HG03175 (cell line): ENCODE data around the gene BRCA1.
"Not testable (repeated sequence)": the region's sequence is repeated elsewhere in the genome, so short reads cannot be mapped to it uniquely, and the experiment has no call there.

Source experiments
- ATAC-seq: cut with Tn5 transposase; IDR thresholded peaks from one replicate; pipeline ENCODE4 v1.9.1; 2021; ENCODE audit warnings: mild to moderate bottlenecking, moderate library complexity; ENCODE audit not compliant: unreplicated experiment

Gene BRCA1

GRCh38 chr17:43125133-43125966 is at the start of gene BRCA1:
Gene BRCA1, minus strand, starts transcription at chr17:43125364. Its CDS starts 1,268 bp downstream, at chr17:43124096.
- peak; percentile 97 for ATAC-seq

GRCh38 chr17:43171586-43172487 is 46.7 kb upstream of the BRCA1 start:
- no peak for ATAC-seq

- ATAC-seq, result peak; percentile 78
These were observed 45.8 kb upstream of the BRCA1 start, which contains the start of gene NBR1 for GRCh38 chr17:43170766-43171585. Gene NBR1, plus strand, starts transcription at chr17:43171214. Its CDS starts 4,586 bp downstream, at chr17:43175800.

- peak; percentile 70 for ATAC-seq
These were observed 45.1 kb upstream of the BRCA1 start for GRCh38 chr17:43170140-43170765.

- peak; percentile 25 for ATAC-seq
These were observed 44.5 kb upstream of the BRCA1 start for GRCh38 chr17:43169561-43170139.

GRCh38 chr17:43165971-43166370 is 40.8 kb upstream of the BRCA1 start:
- ATAC-seq, result not testable (repeated sequence)

GRCh38 chr17:43159957-43160356 is 34.8 kb upstream of the BRCA1 start:
- ATAC-seq, result not testable (repeated sequence)

- ATAC-seq, result not testable (repeated sequence)
These were observed 34.1 kb upstream of the BRCA1 start for GRCh38 chr17:43159232-43159631.

- ATAC-seq, result no peak
These were observed 30.5 kb upstream of the BRCA1 start for GRCh38 chr17:43155666-43156065.

- ATAC-seq, result not testable (repeated sequence)
These were observed 28.2 kb upstream of the BRCA1 start for GRCh38 chr17:43153197-43153835.

GRCh38 chr17:43151880-43152456 is 26.8 kb upstream of the BRCA1 start:
- ATAC-seq, result no peak

GRCh38 chr17:43146649-43147048 is 21.5 kb upstream of the BRCA1 start:
- no peak for ATAC-seq

- ATAC-seq, result no peak
These were observed 18.0 kb upstream of the BRCA1 start for GRCh38 chr17:43143201-43143600.

GRCh38 chr17:43142153-43142552 is 17.0 kb upstream of the BRCA1 start:
- no peak for ATAC-seq

- ATAC-seq, result no peak
These were observed 15.5 kb upstream of the BRCA1 start for GRCh38 chr17:43140396-43141332.

- ATAC-seq, result not testable (repeated sequence)
These were observed 13.4 kb upstream of the BRCA1 start for GRCh38 chr17:43138531-43138930.

- ATAC-seq, result not testable (repeated sequence)
These were observed 11.4 kb upstream of the BRCA1 start for GRCh38 chr17:43136574-43136973.

GRCh38 chr17:43135454-43135819 is 10.3 kb upstream of the BRCA1 start:
- ATAC-seq, result no peak
